IPS-15b (cell line): ENCODE results near the gene PCDH15.

Experiments
- H3K27me3 ChIP-seq: one replicate; pipeline ENCODE4 v1.6.1; 2013; ENCODE audit warnings: low read length; ENCODE audit not compliant: control insufficient read depth, insufficient read depth
- H3K36me3 ChIP-seq: one replicate; pipeline ENCODE4 v1.6.1; 2013; ENCODE audit warnings: low read length; ENCODE audit not compliant: control insufficient read depth, insufficient read depth
- H3K4me1 ChIP-seq: one replicate; pipeline ENCODE4 v1.6.1; 2013; ENCODE audit warnings: mild to moderate bottlenecking, low read length; ENCODE audit not compliant: control insufficient read depth, insufficient read depth
- H3K4me3 ChIP-seq: one replicate; pipeline ENCODE4 v1.5.1; 2013; ENCODE audit warnings: low read depth, low read length
- H3K9ac ChIP-seq: one replicate; pipeline ENCODE4 v1.6.1; 2013; ENCODE audit warnings: low read depth, mild to moderate bottlenecking, low read length
- H3K9me3 ChIP-seq: one replicate; pipeline ENCODE4 v1.6.1; 2013; ENCODE audit warnings: mild to moderate bottlenecking, low read length; ENCODE audit not compliant: control insufficient read depth, insufficient read depth

Gene PCDH15

DNA sequence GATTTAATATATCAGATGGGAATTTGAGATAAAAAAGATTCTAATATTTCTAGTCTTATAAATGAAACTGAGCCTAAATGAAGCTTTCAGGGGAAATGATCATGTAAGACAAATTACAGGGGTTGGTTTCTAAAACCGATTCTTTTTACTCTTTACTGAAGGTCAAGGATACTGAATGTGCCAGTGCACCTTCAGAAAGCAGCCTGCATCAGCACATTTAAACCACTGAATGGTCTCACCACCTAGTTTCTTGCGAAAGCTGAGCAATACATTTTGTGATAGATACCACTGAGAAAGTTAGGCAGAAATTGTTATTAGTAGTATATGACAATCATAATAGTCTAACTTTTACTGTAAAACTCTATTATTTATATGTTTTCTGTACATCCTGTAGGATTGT lies 180.7 kb downstream of the PCDH15 start:
- Histone ChIP-seq H3K4me3 (no peak overlapping the region), H3K9ac (no peak overlapping the region), H3K36me3 (no peaks in the 10 kb centered on the region), H3K4me1 (no peaks in the 10 kb centered on the region), H3K9me3 (no peaks in the 10 kb centered on the region), H3K27me3 (no peaks in the 10 kb centered on the region)

DNA sequence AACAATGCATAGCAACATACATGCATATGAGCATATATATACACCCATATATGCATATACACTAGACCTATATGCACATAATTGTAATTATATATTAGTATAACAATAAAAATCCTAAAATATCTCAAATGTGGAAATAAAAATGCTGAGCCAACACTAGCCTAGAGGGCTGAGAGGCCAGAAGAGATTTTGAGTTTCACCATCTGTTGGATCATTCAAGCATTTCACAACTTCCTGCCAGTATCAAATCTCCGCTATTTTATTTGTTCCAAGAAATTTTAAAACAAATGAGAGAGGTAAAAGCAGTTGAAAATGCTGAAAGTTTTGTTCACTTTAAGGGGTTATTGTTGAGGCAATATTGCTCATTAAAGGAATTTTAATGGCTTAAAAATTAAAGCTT lies 187.0 kb downstream of the PCDH15 start:
- Histone ChIP-seq H3K36me3 (no peaks in the 10 kb centered on the region), H3K9ac (no peak overlapping the region), H3K27me3 (no peaks in the 10 kb centered on the region), H3K4me3 (no peak overlapping the region), H3K4me1 (no peaks in the 10 kb centered on the region), H3K9me3 (no peaks in the 10 kb centered on the region)

DNA sequence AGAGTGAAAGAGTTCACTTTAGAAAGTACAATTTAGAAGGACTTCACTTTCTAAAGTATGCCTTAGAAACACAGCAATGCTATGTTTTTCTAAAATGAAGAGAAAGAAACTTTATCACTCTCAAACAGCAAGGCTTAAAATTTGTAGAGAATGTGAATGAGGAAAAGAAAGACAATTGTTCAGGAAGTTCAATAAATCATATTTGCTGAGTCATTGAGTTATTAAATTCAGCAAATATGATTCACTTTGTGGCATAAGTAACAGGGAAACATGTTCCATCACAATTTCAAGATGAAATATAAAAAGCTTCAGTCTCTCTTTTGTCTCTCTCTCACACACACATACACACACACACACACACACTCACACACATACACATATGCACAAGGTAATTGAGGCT lies 187.9 kb downstream of the PCDH15 start:
- Histone ChIP-seq H3K4me3 (no peak overlapping the region), H3K27me3 (no peaks in the 10 kb centered on the region)

DNA sequence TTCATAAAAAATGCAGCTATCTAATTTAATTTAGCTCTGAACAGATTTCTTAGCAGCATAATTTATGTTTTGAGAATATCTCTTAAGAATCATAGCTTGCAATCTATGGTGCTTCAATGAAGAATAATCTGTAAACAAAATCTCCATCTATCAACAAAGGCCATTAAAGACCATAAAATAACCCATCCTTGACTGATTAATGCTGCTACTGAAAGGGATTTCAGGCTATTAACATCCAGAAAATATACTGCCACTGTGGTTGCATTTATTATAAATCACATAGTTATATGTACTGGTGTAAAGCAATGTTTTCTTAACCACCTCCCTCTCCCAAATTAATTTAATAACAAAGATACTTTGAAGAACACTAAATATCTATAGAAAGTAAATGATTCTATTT lies 191.6 kb downstream of the PCDH15 start:
- Histone ChIP-seq H3K4me3 (no peak overlapping the region), H3K27me3 (no peaks in the 10 kb centered on the region), H3K9ac (no peak overlapping the region), H3K4me1 (no peaks in the 10 kb centered on the region), H3K36me3 (no peaks in the 10 kb centered on the region), H3K9me3 (no peaks in the 10 kb centered on the region)

More for the DNA sequence above, 187.9 kb downstream of the PCDH15 start:
- H3K9me3 ChIP-seq, result no peaks in the 10 kb centered on the region
- no peaks in the 10 kb centered on the region for H3K36me3 ChIP-seq
- H3K9ac ChIP-seq, result no peak overlapping the region
- H3K4me1 ChIP-seq, result no peaks in the 10 kb centered on the region

DNA sequence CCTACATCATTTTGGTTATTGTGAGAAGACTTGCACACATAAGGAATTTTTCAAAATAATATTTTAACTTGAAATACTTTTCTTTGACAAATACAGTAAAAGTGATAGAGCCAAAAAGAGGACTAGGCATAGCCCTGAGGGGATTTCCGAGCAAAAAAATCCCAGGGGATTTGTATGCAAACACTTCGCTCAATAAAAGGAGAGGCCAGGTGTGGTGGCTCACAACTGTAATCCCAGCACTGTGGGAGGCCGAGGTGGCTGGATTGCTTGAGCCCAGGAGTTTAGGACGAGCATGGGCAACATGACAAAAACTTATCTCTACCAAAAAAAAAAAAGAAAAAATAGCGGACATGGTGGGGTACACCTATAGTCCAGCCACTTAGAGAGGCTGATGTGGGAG lies 193.0 kb downstream of the PCDH15 start:
- H3K9ac ChIP-seq, result no peak overlapping the region
- H3K4me1 ChIP-seq, result no peaks in the 10 kb centered on the region
- H3K27me3 ChIP-seq, result no peaks in the 10 kb centered on the region
- no peak overlapping the region for H3K4me3 ChIP-seq
- H3K36me3 ChIP-seq, result no peaks in the 10 kb centered on the region
- H3K9me3 ChIP-seq, result no peaks in the 10 kb centered on the region

DNA sequence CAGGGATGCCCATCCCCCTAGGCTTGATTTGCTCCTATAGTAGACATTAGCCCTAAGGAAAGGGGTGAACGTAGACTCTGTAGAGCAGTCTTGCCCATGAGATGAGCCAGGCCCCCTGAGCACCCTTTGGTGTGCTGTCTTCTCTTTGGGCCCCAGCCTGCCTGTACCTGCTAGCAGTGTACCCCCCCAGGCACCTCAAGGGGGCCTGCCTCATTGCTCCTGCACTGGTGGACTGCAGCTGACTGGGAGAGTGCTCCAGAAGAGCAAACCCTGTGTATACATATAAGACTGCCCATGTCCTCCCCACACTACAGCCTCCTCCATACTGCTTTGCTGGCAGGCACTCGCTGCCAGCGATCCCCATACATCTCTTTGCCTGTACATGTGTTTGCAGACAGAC lies 206.7 kb downstream of the PCDH15 start:
- no peaks in the 10 kb centered on the region for H3K36me3 ChIP-seq
- H3K4me1 ChIP-seq, result no peaks in the 10 kb centered on the region
- H3K9ac ChIP-seq, result no peak overlapping the region
- H3K27me3 ChIP-seq, result no peaks in the 10 kb centered on the region
- H3K9me3 ChIP-seq, result no peaks in the 10 kb centered on the region
- H3K4me3 ChIP-seq, result no peak overlapping the region

DNA sequence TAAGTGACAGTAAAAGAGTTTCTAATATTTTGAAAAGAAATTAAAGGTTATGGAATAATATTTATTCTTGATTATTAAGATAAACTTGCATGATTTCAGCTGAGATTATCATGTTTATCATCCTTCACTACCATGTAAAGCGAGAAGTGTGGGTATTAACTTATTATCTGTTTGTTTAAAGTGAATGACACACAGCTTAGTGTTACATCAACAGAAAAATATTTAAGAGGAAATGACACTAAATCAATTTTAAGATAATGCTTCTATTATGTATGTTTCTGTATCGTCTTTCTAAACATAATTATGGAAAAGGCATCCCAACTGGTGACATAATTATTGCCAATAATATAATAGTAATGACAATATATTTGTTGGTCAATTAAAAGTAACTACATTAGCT lies 213.1 kb downstream of the PCDH15 start:
- H3K9me3 ChIP-seq, result no peaks in the 10 kb centered on the region
- no peak overlapping the region for H3K4me3 ChIP-seq
- no peaks in the 10 kb centered on the region for H3K4me1 ChIP-seq
- no peaks in the 10 kb centered on the region for H3K27me3 ChIP-seq
- H3K36me3 ChIP-seq, result no peaks in the 10 kb centered on the region
- H3K9ac ChIP-seq, result no peak overlapping the region

DNA sequence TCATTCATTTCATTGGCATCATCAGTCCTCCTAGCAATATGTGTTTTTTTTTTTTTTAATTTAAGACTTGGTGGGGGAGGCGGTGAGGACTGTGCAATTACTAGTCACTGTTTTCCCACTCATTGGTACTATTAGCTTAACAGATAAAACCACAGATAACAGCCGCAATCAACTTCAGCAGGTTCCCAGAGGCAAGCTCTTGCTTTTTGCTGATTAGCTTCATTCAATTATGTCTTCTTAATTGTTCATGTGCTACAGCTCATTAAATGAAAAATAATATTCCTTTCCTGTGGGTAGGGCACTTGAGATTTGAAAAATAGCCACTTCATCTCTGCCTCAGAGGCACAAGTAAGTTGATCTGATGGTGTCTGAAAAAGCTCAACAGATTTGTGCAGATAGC lies 215.5 kb downstream of the PCDH15 start:
- Histone ChIP-seq H3K4me3 (no peak overlapping the region), H3K36me3 (no peaks in the 10 kb centered on the region), H3K9ac (no peak overlapping the region), H3K27me3 (no peaks in the 10 kb centered on the region), H3K4me1 (no peaks in the 10 kb centered on the region), H3K9me3 (no peaks in the 10 kb centered on the region)

DNA sequence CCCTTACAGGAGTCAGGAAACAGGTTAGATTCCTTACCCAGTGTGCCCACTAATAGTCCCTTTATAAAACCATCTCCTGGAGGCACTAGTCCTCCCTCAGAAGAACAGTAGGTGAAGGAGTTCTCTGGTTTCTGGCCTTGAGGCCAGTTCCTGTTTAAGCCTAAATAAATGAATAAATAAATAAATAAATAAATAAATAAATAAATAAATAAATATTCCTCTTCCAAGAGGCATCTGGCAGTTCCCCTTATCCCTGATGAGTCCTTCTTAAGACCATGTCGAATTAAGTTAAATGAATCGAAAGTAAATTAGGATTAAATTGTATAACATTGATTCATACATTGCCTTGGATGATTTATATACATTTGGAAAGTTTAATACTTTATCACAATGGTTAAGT lies 223.3 kb downstream of the PCDH15 start:
- Histone ChIP-seq H3K9me3 (no peaks in the 10 kb centered on the region), H3K4me3 (no peak overlapping the region), H3K4me1 (no peaks in the 10 kb centered on the region), H3K27me3 (no peaks in the 10 kb centered on the region), H3K9ac (no peak overlapping the region), H3K36me3 (no peaks in the 10 kb centered on the region)

DNA sequence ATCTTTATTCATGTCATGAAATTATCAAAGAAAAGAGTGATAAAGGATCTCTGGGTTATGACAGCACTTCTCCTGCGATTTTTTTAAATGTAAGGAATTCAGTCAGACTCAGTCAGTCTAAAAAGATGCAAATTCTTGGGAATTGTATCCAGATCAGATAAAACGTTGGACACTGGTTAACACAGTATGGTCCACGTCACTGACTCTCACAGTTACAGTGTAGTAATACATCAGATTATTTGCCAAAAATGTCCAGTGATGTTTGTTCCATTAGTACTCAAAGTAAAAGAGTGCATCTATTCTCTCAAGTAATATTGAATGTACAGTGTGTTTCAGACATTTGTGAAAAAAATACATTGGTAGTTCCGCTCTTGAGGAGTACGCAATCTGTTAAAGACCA lies 224.5 kb downstream of the PCDH15 start:
- no peak overlapping the region for H3K4me3 ChIP-seq
- H3K9ac ChIP-seq, result no peak overlapping the region
- H3K9me3 ChIP-seq, result no peaks in the 10 kb centered on the region
- H3K27me3 ChIP-seq, result no peaks in the 10 kb centered on the region
- H3K36me3 ChIP-seq, result no peaks in the 10 kb centered on the region
- H3K4me1 ChIP-seq, result no peaks in the 10 kb centered on the region

DNA sequence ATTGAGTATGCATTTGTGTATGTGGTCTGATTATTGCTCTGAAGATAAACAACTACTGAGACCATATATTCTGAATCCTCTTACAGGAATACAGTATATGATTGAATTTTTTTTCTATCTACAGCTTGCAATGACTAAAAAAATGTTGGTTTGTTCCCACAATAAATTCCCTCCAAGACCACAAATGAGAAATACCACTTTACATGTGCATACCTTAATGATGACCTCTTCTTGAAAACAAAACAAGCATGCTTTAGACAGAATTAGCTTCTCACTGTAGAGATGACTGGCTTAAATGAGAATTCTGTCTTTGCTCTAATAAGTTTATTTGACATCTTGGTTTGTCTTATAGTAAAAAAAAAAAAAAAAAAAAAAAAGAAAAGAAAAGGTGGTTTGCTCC lies 241.5 kb downstream of the PCDH15 start:
- no peak overlapping the region for H3K9ac ChIP-seq
- H3K36me3 ChIP-seq, result no peaks in the 10 kb centered on the region
- no peaks in the 10 kb centered on the region for H3K4me1 ChIP-seq
- H3K4me3 ChIP-seq, result no peak overlapping the region
- no peaks in the 10 kb centered on the region for H3K27me3 ChIP-seq
- no peaks in the 10 kb centered on the region for H3K9me3 ChIP-seq

DNA sequence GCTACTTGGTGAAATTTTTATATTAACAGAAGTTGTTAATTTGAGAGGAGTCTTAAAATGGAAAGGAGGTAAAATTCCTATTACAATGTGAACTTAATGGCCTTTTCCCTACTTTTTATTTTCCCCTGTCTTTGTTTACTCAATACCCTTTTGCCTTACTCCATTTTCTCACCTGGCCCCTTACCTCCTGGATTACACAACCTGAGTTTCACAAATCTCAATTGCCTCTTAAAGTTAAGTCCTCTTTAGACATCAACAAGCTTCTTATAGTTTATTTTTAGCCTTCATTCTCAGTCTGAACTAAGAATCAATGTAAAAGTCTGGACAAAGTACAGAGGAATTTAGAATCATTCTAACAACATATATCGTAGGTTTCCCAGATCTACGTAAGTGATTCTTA lies 247.0 kb downstream of the PCDH15 start:
- Histone ChIP-seq H3K9ac (no peak overlapping the region), H3K9me3 (no peaks in the 10 kb centered on the region)

DNA sequence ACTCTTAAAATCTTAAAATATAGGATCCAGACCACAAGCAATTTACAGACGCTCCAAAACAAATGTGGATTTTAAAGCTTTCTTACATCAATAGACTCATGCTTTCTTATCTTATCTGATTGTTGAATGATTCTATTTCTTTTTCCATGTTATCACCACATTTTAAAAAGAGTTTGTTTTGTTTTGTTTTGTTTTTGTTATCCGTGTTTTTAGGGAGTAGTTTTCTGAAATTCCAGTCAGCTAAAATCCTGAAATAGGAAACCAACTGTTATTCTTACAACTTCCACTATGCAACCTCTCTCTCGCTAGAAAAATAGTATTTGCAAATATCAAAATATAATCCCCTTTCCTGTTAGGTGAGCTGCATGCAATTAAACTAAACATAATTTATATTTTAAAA lies 251.0 kb downstream of the PCDH15 start:
- no peak overlapping the region for H3K9ac ChIP-seq
- no peak overlapping the region for H3K4me3 ChIP-seq
- H3K4me1 ChIP-seq, result no peaks in the 10 kb centered on the region
- no peaks in the 10 kb centered on the region for H3K36me3 ChIP-seq
- H3K9me3 ChIP-seq, result no peaks in the 10 kb centered on the region
- H3K27me3 ChIP-seq, result no peaks in the 10 kb centered on the region

More for the DNA sequence above, 247.0 kb downstream of the PCDH15 start:
- no peaks in the 10 kb centered on the region for H3K4me1 ChIP-seq
- H3K27me3 ChIP-seq, result no peaks in the 10 kb centered on the region
- H3K4me3 ChIP-seq, result no peak overlapping the region
- H3K36me3 ChIP-seq, result no peaks in the 10 kb centered on the region
